ENCODE results near the gene ZNF296. TPM values are rescaled to one million over a fixed set of nuclear protein-coding genes. Genes with fewer than 3 reads are reported as not detected.

Gene ZNF296
- total and polyA plus RNA-seq, 2 of the 8 experiments (the other 6 are each of a cell fraction or from before 2014, with no cell fraction given) = 2.7 to 7.5 TPM

DNA sequence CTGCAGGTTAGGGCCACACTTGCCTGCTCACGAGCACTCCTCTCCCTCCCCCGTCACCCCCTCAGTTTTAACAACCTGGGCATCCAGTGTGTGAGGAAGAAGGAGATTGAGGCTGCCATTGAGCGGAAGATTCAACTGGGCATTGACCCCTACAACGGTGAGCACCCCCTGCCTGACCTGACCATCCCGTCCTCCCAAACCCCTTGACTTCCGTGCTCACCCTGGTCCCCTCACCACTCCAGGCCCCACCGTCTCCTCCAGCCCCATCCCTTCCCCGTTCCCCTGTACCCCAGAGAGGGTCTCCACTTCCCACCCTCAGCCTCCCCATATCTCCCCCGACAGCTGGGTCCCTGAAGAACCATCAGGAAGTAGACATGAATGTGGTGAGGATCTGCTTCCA lies 51.0 kb downstream of the ZNF296 start:
- Histone ChIP-seq H2BK12ac (ENCODE audit: low read depth, low read length) (no peak overlapping the region), H4K5ac (ENCODE audit: insufficient read length, low read depth, low read length) (no peak overlapping the region), H2BK20ac (ENCODE audit: low read length) (no peak overlapping the region), H3K36me3 (ENCODE audit: control insufficient read depth in 2 of 4, insufficient read depth in 4 of 4, low read length in 3 of 4) (no peaks in the 10 kb centered on the region; a peak in 2 of 8 replicates), H3K79me1 (ENCODE audit: low read depth, low read length) (no peaks in the 10 kb centered on the region), H2AK5ac (ENCODE audit: low read depth, low read length) (no peak overlapping the region), H3K14ac (ENCODE audit: insufficient read length) (no peak overlapping the region), H4K20me1 (replicated peaks in 1 of 2; ENCODE audit: control insufficient read depth in 1 of 2, insufficient read depth in 2 of 2, low read length in 2 of 2) (no peaks in the 10 kb centered on the region), H3K4me2 (ENCODE audit: insufficient read depth in 1 of 2, low read depth in 2 of 2, low read length in 2 of 2) (no peak overlapping the region), H2BK5ac (ENCODE audit: low read depth, low read length) (no peak overlapping the region), H3K27ac (ENCODE audit: low read depth, low read length) (no peak overlapping the region), H2AFZ (ENCODE audit: low read length) (no peak overlapping the region), H3K4ac (replicated peaks; ENCODE audit: insufficient read length, low read depth, low read length) (no peak overlapping the region), H3K27me3 (replicated peaks in 1 of 4; ENCODE audit: control insufficient read depth in 3 of 4, extremely low read depth in 1 of 4, insufficient read depth in 3 of 4, low read length in 3 of 4) (no peaks in the 10 kb centered on the region), H3K9me3 (ENCODE audit: insufficient read depth in 2 of 2, low read depth in 1 of 2, low read length in 1 of 2) (no peaks in the 10 kb centered on the region), H3K79me2 (ENCODE audit: control insufficient read depth in 1 of 2, insufficient read depth in 2 of 2, low read length in 2 of 2) (no peaks in the 10 kb centered on the region), H2BK120ac (replicated peaks; ENCODE audit: low read depth, low read length) (no peak overlapping the region), H3K18ac (ENCODE audit: extremely low read depth, low read length) (no peak overlapping the region), H3K4me3 (ENCODE audit: extremely low read depth in 1 of 4, insufficient read depth in 2 of 4, low read depth in 3 of 4, low read length in 4 of 4) (no peak overlapping the region), H3K9ac (replicated peaks in 1 of 4; ENCODE audit: extremely low read depth in 1 of 4, low read depth in 3 of 4, low read length in 3 of 4) (no peak overlapping the region), H3K23ac (ENCODE audit: insufficient read length) (no peak overlapping the region), H3K56ac (replicated peaks; ENCODE audit: insufficient read length, low read depth, low read length) (no peak overlapping the region), H4K91ac (replicated peaks; ENCODE audit: insufficient read length, low read length) (no peak overlapping the region), H4K8ac (ENCODE audit: extremely low read depth, insufficient read depth, low read length) (peak overlapping the region; percentile 25; the same call in 1 of the 2 replicates), H3K23me2 (ENCODE audit: low read depth, low read length) (no peaks in the 10 kb centered on the region), H3K4me1 (replicated peaks in 1 of 4; ENCODE audit: control insufficient read depth in 3 of 4, insufficient read depth in 4 of 4, low read length in 3 of 4) (no peaks in the 10 kb centered on the region), H2BK15ac (ENCODE audit: low read length) (no peak overlapping the region)
- 88% methylated on average over 8 of the region's 9 CpGs; no CpG with 5 or more reads in 1 of the 2 experiments for whole genome bisulfite sequencing, 2 experiments (ENCODE audit: extremely low coverage in 1 of 2, insufficient coverage in 1 of 2, insufficient read length in 1 of 2, insufficient replicate concordance in 2 of 2, low coverage in 1 of 2, low lambda C conversion rate in 2 of 2, missing lambda C conversion rate in 1 of 2)
- CTCF ChIA-PET (ENCODE audit: partially characterized antibody) = interaction anchor here (1.7 kb wide), 1 partner anchor 34 kb away, joined by 4 read pairs; no protein-coding TSS in a partner anchor
- POLR2A ChIA-PET (ENCODE audit: partially characterized antibody) = no interaction called here
- FAIRE-seq (no peak), DNase-seq (ENCODE audit: low read depth in 1 of 2, low spot score in 2 of 2) (no peak)
- TF ChIP-seq SIX5 (IDR thresholded peaks at IDR 0.05; ENCODE audit: low read depth, low read length) (no peak), KDM5A (IDR thresholded peaks at IDR 0.05; ENCODE audit: low read length) (no peak), SUZ12 (IDR thresholded peaks at IDR 0.05; ENCODE audit: low read length) (no peak), MAX (IDR thresholded peaks at IDR 0.05) (no peak), KDM4A (IDR thresholded peaks at IDR 0.05; ENCODE audit: low read depth, low read length, severe bottlenecking) (no peak), CTBP2 (IDR thresholded peaks at IDR 0.05; ENCODE audit: borderline replicate concordance, insufficient read depth, insufficient read length, low read length) (no peak), CTCF (IDR thresholded peaks at IDR 0.05; ENCODE audit: control extremely low read depth in 1 of 3, insufficient read depth in 1 of 3, low read depth in 1 of 3, low read length in 3 of 3) (no peak), TAF1 (IDR thresholded peaks at IDR 0.05; ENCODE audit: low read depth, low read length) (no peak), CEBPB (IDR thresholded peaks at IDR 0.05; ENCODE audit: low read depth, low read length) (no peak), ZNF274 (IDR thresholded peaks at IDR 0.05; ENCODE audit: borderline replicate concordance, extremely low read depth, low read length) (no peak), CHD1 (IDR thresholded peaks at IDR 0.05; ENCODE audit: low read depth, low read length) (no peak)

Measured in H1 (cell line).